Activated T-helper 1 cell treated with Interleukin-2 at 50 U/mL for 16 hours (primary cell): Measurements from ENCODE around the gene DOCK4.

ENCODE experiments used
- DNase-seq: peaks from one replicate; pipeline ENCODE4 v3.0.0-alpha.2; 2020; ENCODE audit warnings: low read depth

DOCK4 gene

DNA sequence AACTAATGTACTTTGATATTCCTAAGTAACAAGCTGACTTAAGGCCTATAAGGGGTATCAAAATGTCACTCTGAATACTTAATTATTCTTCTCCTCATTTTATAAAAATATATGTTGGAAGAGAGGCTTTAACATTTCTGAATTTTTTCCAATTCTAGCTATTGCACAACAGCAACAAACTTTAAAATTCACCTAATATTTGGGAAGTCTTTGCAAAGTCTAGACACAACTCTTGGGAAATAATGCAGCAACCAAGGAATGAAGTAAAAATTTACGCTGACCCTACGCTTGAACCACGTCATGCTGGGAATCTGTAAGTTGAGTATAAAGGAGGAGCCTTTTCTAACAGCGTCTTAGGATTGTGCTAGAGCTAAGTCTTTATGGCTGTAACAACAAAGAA lies 400.0 kb downstream of the DOCK4 start:
- DNase-seq: no peak

DNA sequence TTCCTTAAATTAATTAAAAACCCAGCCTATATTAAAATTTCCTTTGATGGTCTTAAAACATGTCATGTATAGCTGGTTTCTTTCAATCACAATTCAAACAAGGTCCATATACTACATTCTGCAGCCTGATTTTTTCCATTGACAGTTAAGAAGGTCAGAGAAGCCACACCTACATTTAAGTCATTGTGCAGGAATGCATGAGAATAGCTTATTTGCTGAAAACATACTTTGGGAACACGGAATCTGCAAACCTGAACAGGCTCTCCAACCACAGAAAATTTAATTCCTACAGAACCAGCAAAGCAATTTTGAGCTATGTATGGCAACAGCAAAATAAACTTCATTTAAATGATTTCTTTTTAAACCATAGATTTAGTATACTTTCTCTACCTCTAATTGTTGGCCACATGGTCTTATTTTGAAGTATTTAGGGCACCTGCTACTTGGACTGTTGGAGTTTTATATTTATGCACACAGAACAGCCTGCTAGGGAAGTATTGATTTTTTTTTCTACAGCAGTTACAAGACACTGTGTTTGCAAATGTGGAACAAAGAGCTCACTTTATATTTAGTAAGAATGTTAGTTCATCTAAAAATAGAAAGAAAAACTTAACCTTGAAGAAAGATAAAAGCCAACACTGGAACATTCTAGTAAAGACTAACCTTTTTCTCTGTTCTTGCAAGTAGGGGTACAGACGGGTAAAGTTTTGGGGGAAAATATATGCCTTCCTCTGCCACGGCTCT lies 403.0 kb downstream of the DOCK4 start:
- no peak for DNase-seq

DNA sequence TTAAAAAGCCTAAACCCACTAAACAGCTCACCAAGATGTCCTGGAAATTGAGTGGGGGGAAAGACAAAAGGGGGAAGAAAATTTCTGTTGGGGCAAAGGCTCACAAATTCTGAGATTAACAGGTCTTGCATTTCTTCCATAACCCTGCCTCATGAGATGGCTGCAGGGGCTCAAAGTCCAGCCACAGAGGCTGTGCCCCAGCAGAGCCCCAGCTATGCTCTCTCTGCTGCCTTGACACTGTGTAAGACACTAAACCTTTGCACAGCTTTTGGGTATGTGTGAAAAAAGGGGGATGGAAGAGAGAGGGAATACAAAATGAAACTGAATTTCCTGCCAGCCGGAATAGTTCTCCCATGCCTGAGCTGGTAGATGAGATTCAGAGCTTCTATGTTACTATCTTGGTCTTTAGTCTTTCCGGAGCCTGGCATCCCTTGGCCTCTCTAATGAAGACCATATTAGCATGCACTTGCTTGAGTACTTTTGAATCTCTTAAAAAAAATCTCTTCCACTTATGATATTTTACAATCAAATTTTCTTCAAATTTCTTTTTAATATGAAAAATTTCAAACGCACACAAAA lies 403.9 kb downstream of the DOCK4 start:
- no peak for DNase-seq

- DNase-seq: no peak
Measured at GRCh38 chr7:111801277-111801676, 404.9 kb downstream of the DOCK4 start.

GRCh38 chr7:111796671-111797070 lies 409.5 kb downstream of the DOCK4 start:
- no peak for DNase-seq

GRCh38 chr7:111789870-111790269 lies 416.3 kb downstream of the DOCK4 start:
- DNase-seq: no peak

DNA sequence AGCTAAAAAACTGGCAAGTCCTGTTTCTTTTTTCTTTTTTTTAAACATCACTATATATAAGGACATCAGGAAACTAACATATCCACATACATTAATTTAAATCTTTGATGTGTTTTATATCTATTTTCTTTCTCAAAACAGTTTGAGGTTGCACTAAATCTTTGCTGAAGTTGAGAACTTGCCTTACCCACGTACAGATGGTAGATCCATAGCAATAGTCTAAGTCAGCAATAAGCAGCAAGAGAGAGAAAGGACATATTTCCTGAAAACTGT lies 417.2 kb downstream of the DOCK4 start:
- no peak for DNase-seq

DNA sequence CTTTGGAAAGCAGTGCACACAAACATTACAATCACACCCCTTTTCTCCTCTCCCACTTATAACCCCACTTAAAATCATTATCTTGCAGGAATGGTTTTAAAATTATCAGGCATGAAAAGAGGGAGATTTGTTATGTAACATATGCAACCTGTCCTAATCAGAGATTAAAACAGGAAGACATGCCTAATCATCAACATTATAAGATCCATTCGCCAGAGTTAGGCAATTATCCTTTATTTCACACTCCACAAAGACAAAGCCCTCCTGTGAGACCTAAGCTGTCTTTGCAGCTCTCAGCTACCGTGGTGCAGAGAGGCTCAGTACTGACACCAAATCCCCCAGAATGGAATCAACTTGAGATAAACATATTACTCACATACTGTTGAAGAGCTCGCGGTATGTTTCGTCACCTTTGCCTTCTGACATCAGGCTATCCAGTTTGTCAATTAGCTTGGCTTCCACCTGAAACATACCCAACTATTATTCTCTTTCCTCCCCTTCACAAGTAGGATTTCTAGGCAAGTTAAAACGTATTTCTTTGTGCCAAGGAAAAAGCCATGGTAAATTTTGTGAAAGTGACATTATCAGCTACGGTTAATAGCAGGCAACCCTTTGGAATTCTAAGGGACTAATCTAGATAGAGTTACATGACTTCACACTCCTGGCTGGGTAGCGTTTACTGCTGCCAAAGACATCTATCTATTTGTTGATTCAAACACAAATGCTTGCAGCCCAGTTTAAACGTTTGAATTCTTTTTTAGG lies 417.7 kb downstream of the DOCK4 start:
- DNase-seq: no peak

GRCh38 chr7:111787741-111788140 lies 418.5 kb downstream of the DOCK4 start:
- no peak for DNase-seq

GRCh38 chr7:111787099-111787498 lies 419.1 kb downstream of the DOCK4 start:
- DNase-seq: no peak

DNA sequence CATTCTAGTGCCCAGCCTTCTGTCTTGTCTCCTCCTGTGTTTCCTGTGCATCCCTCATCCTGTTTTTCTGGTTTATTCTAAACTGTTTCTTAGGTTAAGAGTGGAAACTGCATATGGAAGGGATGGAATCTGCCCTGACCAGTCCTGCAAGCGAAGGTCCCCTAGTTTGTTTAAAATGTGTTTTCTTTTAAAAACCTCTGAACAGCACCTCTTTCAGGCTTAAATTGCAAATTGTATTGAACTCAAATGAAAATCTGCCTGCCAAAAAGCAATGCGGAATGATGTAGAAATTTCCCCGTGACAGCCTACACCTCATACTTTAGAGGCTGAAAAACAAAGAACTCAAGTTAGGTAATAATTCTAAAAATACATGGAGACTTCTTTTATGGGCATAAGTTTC lies 421.1 kb downstream of the DOCK4 start:
- DNase-seq: no peak

DNA sequence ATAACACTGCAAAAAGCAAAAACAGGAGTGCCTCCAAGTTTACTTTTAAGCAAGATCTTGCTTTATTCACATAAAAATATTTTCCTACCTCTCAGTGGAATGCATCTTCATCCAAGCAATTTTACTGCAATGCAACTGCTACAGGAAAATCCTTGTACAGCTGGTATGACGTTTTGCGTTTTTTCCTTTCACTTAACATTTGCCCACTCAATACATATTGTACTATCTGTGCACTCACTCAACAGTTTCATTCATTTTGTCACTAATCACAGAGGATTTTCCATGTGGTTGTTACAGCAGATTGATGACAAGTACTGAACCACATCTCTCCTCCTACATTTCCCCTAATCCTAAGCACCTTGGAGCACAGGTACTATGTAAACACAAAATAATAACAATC lies 421.9 kb downstream of the DOCK4 start:
- DNase-seq: no peak

DNA sequence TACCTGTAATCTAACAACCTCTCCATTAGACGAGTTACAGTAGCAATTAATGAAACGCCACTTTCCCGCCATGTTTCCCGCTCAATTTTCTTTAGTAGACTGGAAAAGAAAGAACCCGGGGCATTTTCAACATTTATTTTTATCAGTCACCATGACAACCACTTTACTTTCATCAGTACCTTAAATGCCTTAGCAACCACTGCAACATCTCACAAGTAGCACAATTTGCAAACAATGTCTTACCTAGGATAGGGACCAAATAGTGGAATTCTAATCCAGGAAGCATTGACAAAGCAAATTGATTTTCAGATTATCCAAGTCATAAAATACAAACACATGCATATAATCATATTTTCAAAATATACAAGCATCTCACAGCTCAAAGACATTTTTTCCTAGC lies 422.3 kb downstream of the DOCK4 start:
- no peak for DNase-seq

DNA sequence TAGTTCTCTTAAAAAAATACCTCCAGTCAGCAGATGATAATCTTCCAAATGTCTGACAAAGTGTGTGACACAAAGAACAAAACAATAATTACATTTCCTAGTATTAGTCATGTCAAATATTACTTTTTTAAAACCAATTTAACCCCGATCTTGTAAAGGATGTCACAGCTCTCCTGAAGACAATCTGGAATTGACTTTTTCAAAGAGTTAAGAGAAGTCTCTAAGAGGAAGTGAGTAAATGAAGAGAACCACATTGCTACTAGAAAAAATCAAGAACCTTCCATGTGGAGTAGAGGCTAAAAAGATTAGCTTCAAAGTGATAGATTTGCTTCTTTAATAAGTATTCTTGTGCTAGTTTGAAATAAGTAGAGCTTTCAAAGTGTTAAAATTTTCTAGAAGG lies 425.7 kb downstream of the DOCK4 start:
- DNase-seq: no peak

DNA sequence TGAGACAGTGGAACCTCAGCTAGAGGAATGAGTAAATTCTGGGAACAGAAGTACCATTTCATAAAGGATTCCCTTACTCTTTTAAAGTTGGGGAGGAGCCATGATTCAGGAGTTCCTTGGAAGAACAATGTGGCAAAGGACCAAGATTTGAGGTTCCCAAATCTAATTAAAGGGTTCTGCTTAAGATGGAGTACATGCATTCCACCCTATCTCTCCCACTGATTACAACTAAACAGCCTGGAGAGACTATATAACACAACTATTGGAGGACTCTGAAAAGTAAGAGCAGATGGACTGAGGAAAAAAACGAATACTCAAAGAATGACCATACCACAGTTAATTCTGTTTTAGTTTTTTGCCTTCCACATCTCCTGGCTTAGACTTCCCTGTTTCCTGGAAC lies 431.0 kb downstream of the DOCK4 start:
- DNase-seq: no peak

DNA sequence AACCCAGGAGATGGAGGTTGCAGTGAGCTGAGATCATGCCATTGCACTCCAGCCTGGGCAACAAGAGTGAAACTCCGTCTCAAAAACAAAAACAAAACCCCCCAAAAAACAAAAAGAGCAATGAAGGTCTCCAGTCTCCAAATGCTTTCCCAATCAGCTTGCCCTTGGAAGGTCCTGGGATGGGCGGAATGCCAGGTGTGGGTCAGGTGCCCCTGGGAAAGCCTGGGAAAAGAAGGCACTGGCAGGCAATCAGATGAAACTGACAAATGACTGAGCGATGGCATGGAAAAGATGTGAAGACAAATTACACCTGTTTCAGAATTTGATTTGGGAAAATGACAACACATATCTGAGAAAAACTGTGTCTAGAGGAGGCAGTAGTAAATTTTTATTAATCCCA lies 433.5 kb downstream of the DOCK4 start:
- no peak for DNase-seq

DNA sequence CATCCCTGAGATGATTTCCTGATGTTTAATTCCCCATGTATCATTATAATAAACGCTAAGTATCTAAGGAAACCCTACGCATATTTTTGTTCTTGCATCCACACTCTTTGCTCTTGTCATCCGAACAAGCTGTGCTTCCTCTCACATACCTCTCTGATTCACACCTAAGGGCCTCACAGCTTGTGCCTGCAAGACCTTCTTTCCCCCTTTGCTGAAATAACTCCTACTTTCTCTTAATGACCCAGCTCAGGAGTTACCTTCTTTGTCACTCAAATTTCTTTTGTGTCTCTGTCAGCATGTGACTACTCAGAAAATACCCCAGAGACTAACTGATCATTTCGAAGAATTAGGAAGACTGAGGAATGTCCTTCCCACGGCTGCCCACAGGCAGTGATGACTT lies 434.6 kb downstream of the DOCK4 start:
- DNase-seq: no peak

DNA sequence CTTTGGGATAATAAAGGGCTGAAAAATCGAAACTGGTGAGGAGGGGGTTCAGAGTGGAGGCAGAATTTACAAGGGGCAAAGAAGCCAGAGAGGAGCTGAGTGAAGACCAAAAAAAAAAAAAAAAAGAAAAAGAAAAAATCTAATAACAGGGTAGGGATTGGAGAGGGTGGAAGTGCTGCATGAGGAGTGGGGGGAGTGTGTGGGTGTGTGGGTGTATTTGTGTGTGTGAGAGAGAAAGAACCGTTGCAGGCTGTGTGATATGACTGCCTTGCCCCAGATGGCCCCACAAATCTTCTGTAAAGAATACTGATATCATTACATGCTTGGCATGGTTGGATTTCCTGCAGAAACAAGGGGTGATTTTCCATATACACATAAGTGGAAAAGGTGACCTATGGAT lies 436.1 kb downstream of the DOCK4 start:
- DNase-seq: no peak

DNA sequence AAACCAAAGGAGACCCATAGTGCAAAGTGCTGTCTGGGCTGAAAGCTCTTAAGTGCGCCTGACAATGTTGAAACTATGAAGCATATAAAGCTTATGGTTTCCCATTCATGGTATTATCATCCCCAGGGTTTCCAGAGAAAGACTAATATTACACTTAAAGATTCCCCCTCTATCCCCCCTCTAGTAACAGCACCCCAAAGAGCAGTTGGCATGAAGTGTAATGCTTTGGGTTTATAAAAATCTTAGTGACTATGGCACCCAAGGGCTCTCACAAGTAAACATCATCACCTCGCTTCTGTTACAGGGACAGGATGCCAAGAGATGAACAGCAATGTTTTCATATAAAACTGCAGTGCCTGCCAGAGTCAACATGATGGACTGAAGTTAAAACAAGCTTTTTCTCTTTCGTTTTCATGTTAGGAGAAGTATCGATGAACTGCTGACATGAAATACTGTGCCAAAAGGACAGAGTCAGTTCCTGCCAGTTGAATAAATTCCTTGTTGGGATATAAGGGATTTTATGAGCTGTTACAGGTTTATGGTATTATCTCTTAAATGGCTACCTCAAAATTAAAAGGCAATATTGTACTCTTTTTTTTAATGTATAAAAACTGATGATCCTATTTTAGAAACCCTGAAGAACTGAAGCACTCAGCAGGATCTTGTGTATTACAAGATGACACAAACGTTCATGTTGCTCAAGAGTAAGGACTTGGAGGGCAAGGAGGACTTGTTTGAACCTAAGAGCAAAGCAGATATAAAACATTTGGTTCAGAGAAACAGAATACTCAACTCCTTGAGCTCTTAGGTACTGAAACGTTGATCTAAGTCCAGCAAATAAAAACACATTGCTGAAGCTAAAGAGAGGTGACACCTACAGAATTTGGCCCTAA lies 440.2 kb downstream of the DOCK4 start:
- no peak for DNase-seq

DNA sequence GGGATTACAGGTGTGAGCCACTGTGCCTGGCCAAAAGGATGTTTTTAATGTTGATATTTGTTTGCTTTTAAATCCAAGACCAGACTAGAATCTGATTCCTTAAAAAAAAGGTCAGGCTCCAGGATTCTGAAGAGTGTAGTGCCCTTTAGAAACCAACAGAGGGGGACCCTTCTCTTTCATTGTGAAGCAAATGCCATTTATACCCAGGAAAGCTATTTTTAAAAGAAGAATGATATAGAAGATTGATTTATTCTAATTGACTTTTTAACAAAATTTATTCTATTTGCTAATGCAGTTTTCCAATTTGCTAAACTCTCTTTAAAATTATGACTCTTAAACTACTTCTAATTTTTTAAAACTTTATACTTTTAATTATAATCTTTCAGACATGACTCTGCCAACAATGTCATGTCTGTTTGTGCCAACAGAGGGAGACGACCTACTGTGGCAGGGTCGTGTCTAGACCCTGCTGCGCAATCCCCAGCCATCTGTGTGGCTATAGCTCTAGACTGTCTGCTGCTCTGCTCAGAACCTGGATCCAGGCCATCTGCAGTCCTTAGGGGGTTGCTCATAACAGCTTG lies 442.9 kb downstream of the DOCK4 start:
- no peak for DNase-seq

DNA sequence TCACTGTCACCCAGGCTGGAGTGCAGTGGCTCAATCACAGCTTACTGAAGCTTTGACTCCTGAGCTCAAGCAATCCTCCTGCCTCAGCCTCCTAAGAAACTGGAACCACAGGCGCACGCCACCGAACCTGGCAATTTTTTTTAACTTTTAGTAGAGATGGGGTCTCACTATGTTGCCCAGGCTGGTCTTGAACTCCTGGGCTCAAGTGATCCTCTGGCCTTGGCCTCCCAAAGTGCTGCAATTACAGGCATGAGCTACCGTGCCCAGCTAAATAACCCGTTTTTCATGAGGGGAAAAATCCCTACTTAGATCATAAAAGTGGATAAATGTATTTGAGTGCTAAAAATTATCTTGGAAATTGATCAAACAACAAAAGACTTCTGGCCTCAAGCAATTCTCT lies 443.4 kb downstream of the DOCK4 start:
- DNase-seq: no peak

GRCh38 chr7:111762211-111762610 lies 444.0 kb downstream of the DOCK4 start:
- no peak for DNase-seq
